ENCODE measurements around the gene XAB2.
A peak's percentile ranks its signal among the peaks of the same experiment; 100 is the strongest.
"Not testable (repeated sequence)": the region's sequence is repeated elsewhere in the genome, so short reads cannot be mapped to it uniquely, and the experiment has no call there.

Gene XAB2

GRCh38 chr19:7611541-7612279, 17.6 kb downstream of the XAB2 start:
- DNase-seq = no peak

GRCh38 chr19:7610491-7611240, 18.7 kb downstream of the XAB2 start:
- DNase-seq = no peak

- no peak for DNase-seq
Measured at GRCh38 chr19:7607874-7608560, 21.3 kb downstream of the XAB2 start.

- DNase-seq = no peak
Measured at GRCh38 chr19:7607212-7607873, 22.0 kb downstream of the XAB2 start.

- DNase-seq = no peak
Measured at GRCh38 chr19:7606289-7606688, 23.1 kb downstream of the XAB2 start.

GRCh38 chr19:7605490-7606222, 23.7 kb downstream of the XAB2 start:
- peak; percentile 62 for DNase-seq

- DNase-seq = no peak
Measured at GRCh38 chr19:7603919-7604318, 25.4 kb downstream of the XAB2 start.

- DNase-seq = no peak
Measured at GRCh38 chr19:7602935-7603497, 26.3 kb downstream of the XAB2 start.

- DNase-seq = no peak
Measured at GRCh38 chr19:7602240-7602934, 27.0 kb downstream of the XAB2 start.

GRCh38 chr19:7600721-7601120, 28.6 kb downstream of the XAB2 start:
- DNase-seq = no peak

GRCh38 chr19:7598180-7598579, 31.2 kb downstream of the XAB2 start:
- no peak for DNase-seq

GRCh38 chr19:7597689-7598088, 31.7 kb downstream of the XAB2 start:
- DNase-seq = no peak

- no peak for DNase-seq
Measured at GRCh38 chr19:7596211-7596937, 33.0 kb downstream of the XAB2 start.

GRCh38 chr19:7595466-7596133, 33.7 kb downstream of the XAB2 start, which contains the start of gene CAMSAP3:
Gene CAMSAP3, plus strand, starts transcription at chr19:7595863. Its CDS starts 140 bp downstream, at chr19:7596003.
- DNase-seq = peak; percentile 54

GRCh38 chr19:7590256-7590655, 39.1 kb downstream of the XAB2 start:
- no peak for DNase-seq

- DNase-seq = no peak
Measured at GRCh38 chr19:7589822-7590221, 39.5 kb downstream of the XAB2 start.

- no peak for DNase-seq
Measured at GRCh38 chr19:7582446-7582845, 46.9 kb downstream of the XAB2 start.

GRCh38 chr19:7579182-7579581, 50.2 kb downstream of the XAB2 start:
- DNase-seq = no peak

GRCh38 chr19:7578127-7578526, 51.2 kb downstream of the XAB2 start:
- DNase-seq = no peak

- DNase-seq = not testable (repeated sequence)
Measured at GRCh38 chr19:7577422-7577821, 51.9 kb downstream of the XAB2 start.
